Testis (tissue), 3 donors: ENCODE data around the gene ATP2B3. TPM values are rescaled to one million over a fixed set of nuclear protein-coding genes. Genes with fewer than 3 reads are reported as not detected.

ENCODE experiments used
- DNase-seq: peaks from one replicate; pipeline ENCODE4 v3.0.0-alpha.2; 2019
- H3K27ac ChIP-seq, 2 donors: fragments of 200-600 bp; sonication (generic); one replicate each; pipeline ENCODE4 v1.5.1; 2019
- H3K27me3 ChIP-seq: fragments of 200-600 bp; sonication (generic); one replicate; pipeline ENCODE4 v1.5.1; 2019
- H3K36me3 ChIP-seq: fragments of 200-600 bp; sonication (generic); one replicate; pipeline ENCODE4 v1.5.1; 2017; ENCODE audit warnings: low read depth; ENCODE audit errors: missing control alignments
- H3K4me1 ChIP-seq: fragments of 200-600 bp; sonication (generic); one replicate; pipeline ENCODE4 v1.5.1; 2019
- H3K4me3 ChIP-seq, 2 donors: fragments of 200-600 bp; sonication (generic); one replicate each; pipeline ENCODE4 v1.5.1; 2017 to 2019
- H3K9me3 ChIP-seq: fragments of 200-600 bp; sonication (generic); one replicate; pipeline ENCODE4 v1.5.1; 2017
- CTCF ChIP-seq, 3 experiments: fragments of 450-650 bp in 2 of 3; fragments of 200-600 bp in 1 of 3; sonication (generic) in 1 of 3; IDR thresholded peaks; one replicate each; pipeline ENCODE4 v1.5.1; 2016 to 2019; ENCODE audit warnings: antibody characterized with exemption in 3 of 3, mild to moderate bottlenecking in 2 of 3, moderate library complexity in 1 of 3
- POLR2A ChIP-seq: fragments of 450-650 bp; IDR thresholded peaks from one replicate; pipeline ENCODE4 v1.6.1; 2017; ENCODE audit warnings: antibody characterized with exemption, mild to moderate bottlenecking, moderate library complexity
- WGBS, 2 donors: methylation state at CpG; one replicate each; pipeline ENCODE4 v1.1.5; 2018; 5-methylcytosine and 5-hydroxymethylcytosine counted together
- intact Hi-C: fragments of 100-400 bp; cut with DNase I; formaldehyde crosslinking; loops from one replicate; pipeline ENCODE4 v1.15.1; 2023; ENCODE audit warnings: low total_unique reads
- polyA plus RNA-seq: library from polyadenylated mRNA; stranded (reverse); fragments of 350-450 nt; fragmentation: Illumina TruSeq; extraction: RNeasy Lipid Tissue Mini Kit (QIAGEN cat#74804); gene quantifications from one replicate; pipeline ENCODE4 v1.2.3, GENCODE V29; 2014; ENCODE audit warnings: low read depth, low replicate concordance; ENCODE audit not compliant: insufficient read depth
- total RNA-seq, 2 donors: library from RNA; depleted of rRNA; stranded (reverse); fragments of >200 nt; gene quantifications; one replicate each; pipeline ENCODE4 v1.2.3, GENCODE V29; 2016

The ATP2B3 gene
- total and polyA plus RNA-seq, 3 donors from 2014 or later: 0.16 to 1.2 (median 0.73) TPM

DNA sequence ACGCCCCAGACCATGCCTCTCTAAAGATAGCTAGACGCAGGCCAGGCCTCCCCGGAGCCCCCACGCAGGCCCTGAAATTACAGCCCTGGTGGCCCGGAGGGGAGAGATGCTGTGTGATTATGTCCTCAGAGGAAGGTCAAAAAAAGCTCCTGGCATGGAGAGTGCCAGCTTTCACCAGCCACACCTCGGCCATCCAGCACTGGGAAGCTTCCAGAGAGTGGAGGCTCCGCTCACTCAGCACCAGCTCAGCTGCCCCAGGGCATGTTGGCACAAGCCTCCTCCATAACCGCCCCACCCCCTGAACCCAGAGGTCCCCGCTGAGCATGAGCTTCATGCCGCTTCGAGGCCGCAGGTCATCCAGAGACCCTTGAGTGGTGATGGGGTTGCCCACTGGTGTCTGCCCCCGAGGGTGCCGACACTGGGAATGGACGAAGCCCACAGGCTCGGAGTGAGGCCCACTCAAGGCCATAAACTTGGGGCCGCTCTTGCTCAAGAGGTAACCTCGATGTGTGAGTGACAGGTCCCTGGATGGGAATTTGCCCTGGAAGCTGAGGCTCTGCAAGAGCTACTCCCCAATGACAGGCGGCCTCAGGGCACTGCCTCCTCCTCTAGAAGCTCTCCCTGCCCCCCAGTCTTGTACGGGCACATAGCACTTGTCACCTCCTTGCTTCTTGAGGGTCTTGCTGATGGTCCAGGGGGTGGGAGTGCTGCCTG lies 27.1 kb upstream of the ATP2B3 start:
- H3K27ac ChIP-seq: no peak overlapping the region

DNA sequence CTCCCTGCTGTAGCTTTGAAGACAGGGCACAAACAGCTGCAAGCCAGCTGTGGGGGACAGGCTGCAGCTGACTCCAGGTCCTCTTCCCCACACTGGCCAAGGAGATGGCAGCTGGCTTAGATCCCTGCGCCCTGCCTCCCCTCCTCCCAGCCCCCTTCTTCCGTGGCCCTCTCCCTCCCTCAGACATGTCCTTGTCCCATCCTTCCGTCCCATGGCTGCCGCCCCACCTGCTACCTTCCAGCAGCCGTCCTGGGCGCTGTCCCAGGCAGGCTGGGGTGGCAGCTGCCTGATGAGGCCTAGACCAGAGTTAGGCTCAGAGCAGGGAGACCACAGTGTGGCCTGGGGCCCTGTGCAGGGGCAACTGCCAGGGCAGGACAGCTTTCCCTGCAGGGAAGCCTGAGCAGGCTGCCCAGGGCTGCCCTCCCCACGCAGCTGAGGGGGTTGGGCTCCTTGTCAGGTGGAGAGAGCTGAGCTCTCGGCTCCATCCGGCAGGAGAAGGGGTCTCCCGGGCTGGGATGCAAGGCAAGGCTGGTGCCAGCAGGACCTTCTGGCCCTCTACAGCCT lies 26.0 kb upstream of the ATP2B3 start:
- 20 to 67% methylated on average over 1 to 9 of the region's 10 CpGs for WGBS, 2 donors
- Histone ChIP-seq H3K4me1 (peaks cover 3% of the 10 kb centered on the region), H3K27ac (no peak overlapping the region)

More for the DNA sequence above, 27.1 kb upstream of the ATP2B3 start:
- WGBS, 2 donors: 79 to 92% methylated on average over 2 to 13 of the region's 20 CpGs
- DNase-seq: no peak
- TF ChIP-seq CTCF (IDR thresholded peaks at IDR 0.05) (no peak), POLR2A (no peak)
- no peaks in the 10 kb centered on the region for H3K36me3 ChIP-seq
- no peaks in the 10 kb centered on the region for H3K27me3 ChIP-seq
- H3K4me1 ChIP-seq: peaks cover 3% of the 10 kb centered on the region
- intact Hi-C loops: no loop called here
- no peaks in the 10 kb centered on the region for H3K9me3 ChIP-seq
- H3K4me3 ChIP-seq: no peak overlapping the region

DNA sequence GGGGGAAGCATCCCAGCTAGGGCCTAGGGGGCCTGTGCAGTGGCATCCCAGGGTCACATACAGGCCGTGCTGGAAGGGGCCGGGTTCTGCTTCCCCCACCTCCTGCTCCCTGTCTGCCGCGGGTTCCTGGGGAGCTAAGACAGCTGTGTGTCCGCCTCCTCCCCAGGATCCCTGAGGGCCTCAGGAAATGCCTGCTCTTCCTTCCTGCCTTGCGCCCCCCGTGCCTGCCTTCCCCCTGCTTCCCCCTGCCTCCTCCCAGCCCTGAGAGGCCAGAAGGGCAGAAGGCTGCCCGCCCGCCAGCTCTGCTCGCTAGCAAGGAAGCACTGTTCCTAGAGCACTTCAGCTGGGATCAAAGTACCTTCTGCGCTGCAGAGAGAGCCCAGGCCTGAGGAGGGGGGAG lies 25.5 kb upstream of the ATP2B3 start:
- no peaks in the 10 kb centered on the region for H3K27me3 ChIP-seq
- peaks cover 3% of the 10 kb centered on the region for H3K4me1 ChIP-seq
- H3K4me3 ChIP-seq: no peak overlapping the region
- no peak for TF ChIP-seq POLR2A
- TF ChIP-seq CTCF (IDR thresholded peaks at IDR 0.05): no peak
- no peak overlapping the region for H3K27ac ChIP-seq
- intact Hi-C loops: no loop called here
- 60% methylated on average over 11 of the region's 11 CpGs; no CpG with 5 or more reads in 1 of the 2 donors for WGBS, 2 donors
- no peak for DNase-seq
- H3K9me3 ChIP-seq: no peaks in the 10 kb centered on the region
- H3K36me3 ChIP-seq: no peaks in the 10 kb centered on the region

More for the DNA sequence above, 26.0 kb upstream of the ATP2B3 start:
- TF ChIP-seq CTCF (IDR thresholded peaks at IDR 0.05) (no peak), POLR2A (no peak)
- intact Hi-C loops: no loop called here
- Histone ChIP-seq H3K27me3 (no peaks in the 10 kb centered on the region), H3K36me3 (no peaks in the 10 kb centered on the region), H3K4me3 (no peak overlapping the region), H3K9me3 (no peaks in the 10 kb centered on the region)
- no peak for DNase-seq

DNA sequence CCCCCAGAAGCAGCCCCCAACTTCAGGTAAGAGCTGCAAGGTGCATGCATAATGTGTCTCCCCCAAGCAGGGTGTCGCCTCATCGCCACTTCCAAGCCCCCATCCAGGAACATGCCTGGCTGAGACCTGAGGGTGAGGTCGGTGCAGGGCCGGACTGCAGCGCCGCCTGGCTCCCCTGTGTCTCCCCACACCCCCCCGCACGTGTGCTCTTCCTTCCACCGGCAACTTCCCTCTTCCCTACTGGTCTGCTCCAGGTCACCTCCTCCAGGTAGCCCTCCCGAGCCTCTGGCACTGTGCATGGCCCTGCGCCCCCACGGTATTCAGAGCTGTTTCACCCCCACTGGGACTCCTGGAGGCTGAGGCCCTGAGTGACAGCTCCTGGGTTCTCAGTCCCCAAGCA lies 24.9 kb upstream of the ATP2B3 start:
- H3K36me3 ChIP-seq: no peaks in the 10 kb centered on the region
- intact Hi-C loops: no loop called here
- H3K4me3 ChIP-seq: no peak overlapping the region
- no peak for TF ChIP-seq CTCF (IDR thresholded peaks at IDR 0.05)
- TF ChIP-seq POLR2A: no peak
- 88% methylated on average over 5 to 11 of the region's 12 CpGs for WGBS, 2 donors
- H3K4me1 ChIP-seq: peaks cover 3% of the 10 kb centered on the region
- no peak overlapping the region for H3K27ac ChIP-seq
- H3K27me3 ChIP-seq: no peaks in the 10 kb centered on the region
- DNase-seq: no peak
- no peaks in the 10 kb centered on the region for H3K9me3 ChIP-seq

DNA sequence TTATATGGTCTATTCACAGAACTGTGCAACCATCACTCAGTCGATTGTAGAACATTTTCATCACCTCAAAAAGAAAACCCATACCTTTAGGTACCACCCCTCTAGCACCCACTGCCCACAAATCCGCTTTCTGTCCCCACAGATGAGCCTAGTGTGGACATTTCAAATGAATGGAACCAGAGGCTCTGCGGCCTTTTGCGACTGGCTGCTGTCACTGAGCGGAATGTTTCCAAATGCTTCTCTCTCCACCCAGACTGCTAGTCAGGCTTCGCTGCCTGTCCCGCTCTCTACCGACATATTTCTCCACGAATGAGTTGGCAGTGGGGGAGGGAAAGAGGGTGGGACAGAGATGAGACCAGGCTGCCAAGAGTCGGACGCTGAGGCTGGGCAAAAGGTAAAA lies 24.4 kb upstream of the ATP2B3 start:
- intact Hi-C loops: no loop called here
- TF ChIP-seq POLR2A: no peak
- no peak for TF ChIP-seq CTCF (IDR thresholded peaks at IDR 0.05)
- Histone ChIP-seq H3K4me1 (peaks cover under 1% of the 10 kb centered on the region), H3K36me3 (no peaks in the 10 kb centered on the region), H3K4me3 (no peak overlapping the region), H3K9me3 (no peaks in the 10 kb centered on the region), H3K27me3 (no peaks in the 10 kb centered on the region), H3K27ac (no peak overlapping the region)
- 90 to 100% methylated on average over 3 to 11 of the region's 11 CpGs for WGBS, 2 donors
- DNase-seq: no peak
